ENCODE results near the gene HHAT.

Gene HHAT

GRCh38 chr1:210381934-210382333 lies 53.2 kb downstream of the HHAT start:
- Histone ChIP-seq H3K14ac (ENCODE audit: low read length in 2 of 2) (no peak overlapping the region), H3K9me3 (ENCODE audit: control insufficient read depth, low read length) (no peaks in the 10 kb centered on the region), H3K23ac (ENCODE audit: low read length in 2 of 2) (no peak overlapping the region), H4K91ac (ENCODE audit: low read length) (no peak overlapping the region), H2BK120ac (ENCODE audit: low read depth, low read length) (no peak overlapping the region), H3K4me1 (ENCODE audit: control insufficient read depth, insufficient read depth, low read depth, low read length) (peaks cover 7% of the 10 kb centered on the region), H4K8ac (ENCODE audit: low read length) (no peak overlapping the region), H2BK15ac (ENCODE audit: low read depth, poor library complexity, severe bottlenecking) (no peak overlapping the region), H2AFZ (ENCODE audit: low read depth, low read length) (no peak overlapping the region), H3K36me3 (ENCODE audit: control insufficient read depth in 1 of 2, insufficient read depth in 2 of 2, low read depth in 1 of 2, low read length in 2 of 2) (no peaks in the 10 kb centered on the region), H3K4ac (ENCODE audit: low read depth in 1 of 2, low read length in 2 of 2) (no peak overlapping the region), H3K18ac (ENCODE audit: low read depth in 1 of 2, low read length in 2 of 2) (no peak overlapping the region), H2BK5ac (ENCODE audit: low read depth, low read length, poor library complexity, severe bottlenecking) (no peak overlapping the region), H2BK12ac (ENCODE audit: low read length in 2 of 2) (no peak overlapping the region), H3K4me3 (ENCODE audit: insufficient read depth in 1 of 2, low read depth in 1 of 2, low read length in 2 of 2) (no peak overlapping the region), H3K4me2 (ENCODE audit: low read length, poor library complexity, severe bottlenecking) (no peak overlapping the region), H3K79me1 (replicated peaks; ENCODE audit: low read length, poor library complexity, severe bottlenecking) (peaks cover 4% of the 10 kb centered on the region), H3K27ac (ENCODE audit: low read length, poor library complexity, severe bottlenecking) (no peak overlapping the region), H2AK5ac (ENCODE audit: low read length, severe bottlenecking) (no peak overlapping the region), H3K27me3 (ENCODE audit: control insufficient read depth in 1 of 2, insufficient read depth in 1 of 2, low read length in 2 of 2) (no peaks in the 10 kb centered on the region), H3K9ac (ENCODE audit: low read length) (no peak overlapping the region)
- 91% methylated on average over 4 of the region's 4 CpGs for WGBS
- DNase-seq, result no peak

GRCh38 chr1:210384625-210385024 lies 55.9 kb downstream of the HHAT start:
- Histone ChIP-seq H2AFZ (ENCODE audit: low read depth, low read length) (no peak overlapping the region), H2BK120ac (ENCODE audit: low read depth, low read length) (no peak overlapping the region), H2BK15ac (ENCODE audit: low read depth, poor library complexity, severe bottlenecking) (no peak overlapping the region), H3K14ac (ENCODE audit: low read length in 2 of 2) (no peak overlapping the region), H3K18ac (ENCODE audit: low read depth in 1 of 2, low read length in 2 of 2) (no peak overlapping the region), H3K27ac (ENCODE audit: low read length, poor library complexity, severe bottlenecking) (peak overlapping the region; percentile 40), H4K91ac (ENCODE audit: low read length) (no peak overlapping the region), H3K9ac (ENCODE audit: low read length) (no peak overlapping the region), H2BK12ac (ENCODE audit: low read length in 2 of 2) (no peak overlapping the region), H2AK5ac (ENCODE audit: low read length, severe bottlenecking) (no peak overlapping the region), H3K9me3 (ENCODE audit: control insufficient read depth, low read length) (no peaks in the 10 kb centered on the region), H4K8ac (ENCODE audit: low read length) (no peak overlapping the region), H3K23ac (ENCODE audit: low read length in 2 of 2) (no peak overlapping the region), H3K79me1 (replicated peaks; ENCODE audit: low read length, poor library complexity, severe bottlenecking) (peaks cover 4% of the 10 kb centered on the region), H3K4me2 (ENCODE audit: low read length, poor library complexity, severe bottlenecking) (no peak overlapping the region), H3K36me3 (ENCODE audit: control insufficient read depth in 1 of 2, insufficient read depth in 2 of 2, low read depth in 1 of 2, low read length in 2 of 2) (no peaks in the 10 kb centered on the region), H3K27me3 (ENCODE audit: control insufficient read depth in 1 of 2, insufficient read depth in 1 of 2, low read length in 2 of 2) (no peaks in the 10 kb centered on the region), H3K4me3 (ENCODE audit: insufficient read depth in 1 of 2, low read depth in 1 of 2, low read length in 2 of 2) (no peak overlapping the region), H3K4ac (ENCODE audit: low read depth in 1 of 2, low read length in 2 of 2) (no peak overlapping the region), H3K4me1 (ENCODE audit: control insufficient read depth, insufficient read depth, low read depth, low read length) (peaks cover 4% of the 10 kb centered on the region), H2BK5ac (ENCODE audit: low read depth, low read length, poor library complexity, severe bottlenecking) (no peak overlapping the region)
- DNase-seq, result no peak

- Histone ChIP-seq H2AFZ (ENCODE audit: low read depth, low read length) (no peak overlapping the region), H2AK5ac (ENCODE audit: low read length, severe bottlenecking) (no peak overlapping the region), H3K4me1 (ENCODE audit: control insufficient read depth, insufficient read depth, low read depth, low read length) (peaks cover 4% of the 10 kb centered on the region), H2BK120ac (ENCODE audit: low read depth, low read length) (no peak overlapping the region), H3K18ac (ENCODE audit: low read depth in 1 of 2, low read length in 2 of 2) (no peak overlapping the region), H4K91ac (ENCODE audit: low read length) (no peak overlapping the region), H2BK15ac (ENCODE audit: low read depth, poor library complexity, severe bottlenecking) (no peak overlapping the region), H3K23ac (ENCODE audit: low read length in 2 of 2) (no peak overlapping the region), H3K14ac (ENCODE audit: low read length in 2 of 2) (no peak overlapping the region), H2BK5ac (ENCODE audit: low read depth, low read length, poor library complexity, severe bottlenecking) (no peak overlapping the region), H3K9ac (ENCODE audit: low read length) (no peak overlapping the region), H3K4me3 (ENCODE audit: insufficient read depth in 1 of 2, low read depth in 1 of 2, low read length in 2 of 2) (no peak overlapping the region), H3K79me1 (replicated peaks; ENCODE audit: low read length, poor library complexity, severe bottlenecking) (peaks cover 4% of the 10 kb centered on the region), H3K4ac (ENCODE audit: low read depth in 1 of 2, low read length in 2 of 2) (peak overlapping the region in 1 of 2 experiments; percentile 13), H3K36me3 (ENCODE audit: control insufficient read depth in 1 of 2, insufficient read depth in 2 of 2, low read depth in 1 of 2, low read length in 2 of 2) (no peaks in the 10 kb centered on the region), H2BK12ac (ENCODE audit: low read length in 2 of 2) (no peak overlapping the region), H3K27me3 (ENCODE audit: control insufficient read depth in 1 of 2, insufficient read depth in 1 of 2, low read length in 2 of 2) (no peaks in the 10 kb centered on the region), H3K4me2 (ENCODE audit: low read length, poor library complexity, severe bottlenecking) (no peak overlapping the region), H3K27ac (ENCODE audit: low read length, poor library complexity, severe bottlenecking) (peak overlapping the region; percentile 11), H4K8ac (ENCODE audit: low read length) (no peak overlapping the region), H3K9me3 (ENCODE audit: control insufficient read depth, low read length) (no peaks in the 10 kb centered on the region)
- no peak for DNase-seq
These were observed 56.5 kb downstream of the HHAT start for GRCh38 chr1:210385228-210385627.

GRCh38 chr1:210394281-210394821 lies 65.6 kb downstream of the HHAT start:
- Histone ChIP-seq H2AK5ac (ENCODE audit: low read length, severe bottlenecking) (peak overlapping the region; percentile 34), H3K27ac (ENCODE audit: low read length, poor library complexity, severe bottlenecking) (peak overlapping the region; percentile 87), H3K18ac (ENCODE audit: low read depth in 1 of 2, low read length in 2 of 2) (peak overlapping the region in 1 of 2 experiments; percentile 16), H2BK120ac (ENCODE audit: low read depth, low read length) (no peak overlapping the region), H2BK15ac (ENCODE audit: low read depth, poor library complexity, severe bottlenecking) (no peak overlapping the region), H2AFZ (ENCODE audit: low read depth, low read length) (no peak overlapping the region), H2BK12ac (ENCODE audit: low read length in 2 of 2) (peak overlapping the region; percentile 25 to 49), H3K14ac (ENCODE audit: low read length in 2 of 2) (no peak overlapping the region), H3K23ac (ENCODE audit: low read length in 2 of 2) (no peak overlapping the region), H2BK5ac (ENCODE audit: low read depth, low read length, poor library complexity, severe bottlenecking) (no peak overlapping the region), H3K9ac (ENCODE audit: low read length) (peak overlapping the region; percentile 1), H4K8ac (ENCODE audit: low read length) (no peak overlapping the region), H3K4me1 (ENCODE audit: control insufficient read depth, insufficient read depth, low read depth, low read length) (peaks cover 15% of the 10 kb centered on the region), H4K91ac (ENCODE audit: low read length) (no peak overlapping the region), H3K79me1 (replicated peaks; ENCODE audit: low read length, poor library complexity, severe bottlenecking) (no peaks in the 10 kb centered on the region), H3K4ac (ENCODE audit: low read depth in 1 of 2, low read length in 2 of 2) (no peak overlapping the region), H3K36me3 (ENCODE audit: control insufficient read depth in 1 of 2, insufficient read depth in 2 of 2, low read depth in 1 of 2, low read length in 2 of 2) (no peaks in the 10 kb centered on the region), H3K27me3 (ENCODE audit: control insufficient read depth in 1 of 2, insufficient read depth in 1 of 2, low read length in 2 of 2) (peaks cover 0 to 4% of the 10 kb centered on the region in 2 experiments), H3K4me2 (ENCODE audit: low read length, poor library complexity, severe bottlenecking) (no peak overlapping the region), H3K9me3 (ENCODE audit: control insufficient read depth, low read length) (peaks cover 4% of the 10 kb centered on the region), H3K4me3 (ENCODE audit: insufficient read depth in 1 of 2, low read depth in 1 of 2, low read length in 2 of 2) (peak overlapping the region in 1 of 2 experiments; percentile 49)
- WGBS, result 65% methylated on average over 4 of the region's 6 CpGs
- peak; percentile 17 for DNase-seq

All from mesenchymal stem cell (in vitro differentiated cells and primary cell).